SK-N-SH treated with all-trans-retinoic acid at 6 μM for 48 hours (cell line): ENCODE results near the gene SOS1.

Source experiments
- ATAC-seq: fragments of 200-7000 bp; cut with Tn5 transposase; 3 replicates; pipeline ENCODE4 v1.9.1; 2020; ENCODE audit warnings: mild to moderate bottlenecking, moderate library complexity
- ARNTL ChIP-seq: fragments of 450-650 bp; formaldehyde crosslinking; IDR thresholded peaks from 2 replicates; pipeline ENCODE4 v1.5.0; 2020; ENCODE audit warnings: low read depth, mild to moderate bottlenecking, moderate library complexity, borderline replicate concordance
- BACH2 ChIP-seq: fragments of 250-450 bp; sonication (Bioruptor Pico); IDR thresholded peaks from 2 replicates; pipeline ENCODE4 v1.9.0; 2021; ENCODE audit warnings: mild to moderate bottlenecking, borderline replicate concordance
- ESRRG ChIP-seq: fragments of 250-450 bp; sonication (Bioruptor Pico); IDR thresholded peaks from 2 replicates; pipeline ENCODE4 v1.6.1; 2021; ENCODE audit warnings: mild to moderate bottlenecking
- GLIS3 ChIP-seq: fragments of 250-450 bp; sonication (Bioruptor Pico); IDR thresholded peaks from 2 replicates; pipeline ENCODE4 v1.5.0; 2020; ENCODE audit warnings: mild to moderate bottlenecking, moderate library complexity
- ISL1 ChIP-seq: fragments of 250-450 bp; sonication (Bioruptor Pico); IDR thresholded peaks from 2 replicates; pipeline ENCODE4 v2.1.2; 2022; ENCODE audit warnings: mild to moderate bottlenecking, moderate library complexity
- OSR1 ChIP-seq: fragments of 250-450 bp; sonication (Bioruptor Pico); IDR thresholded peaks from 2 replicates; pipeline ENCODE4 v1.8.0; 2022; ENCODE audit warnings: moderate library complexity, mild to moderate bottlenecking, inconsistent platforms
- PPARA ChIP-seq: fragments of 250-450 bp; sonication (Bioruptor Pico); IDR thresholded peaks from 2 replicates; pipeline ENCODE4 v1.5.0; 2020; ENCODE audit warnings: mild to moderate bottlenecking, borderline replicate concordance
- RARB ChIP-seq: fragments of 250-450 bp; sonication (Bioruptor Pico); IDR thresholded peaks from 2 replicates; pipeline ENCODE4 v1.8.0; 2021; ENCODE audit warnings: mild to moderate bottlenecking, moderate library complexity
- SNAI2 ChIP-seq: fragments of 250-450 bp; sonication (Bioruptor Pico); IDR thresholded peaks from 2 replicates; pipeline ENCODE4 v1.5.0; 2020; ENCODE audit warnings: mild to moderate bottlenecking, moderate library complexity
- TCF4 ChIP-seq: fragments of 250-450 bp; sonication (Bioruptor Pico); IDR thresholded peaks from 2 replicates; pipeline ENCODE4 v1.8.0; 2021; ENCODE audit warnings: mild to moderate bottlenecking, moderate library complexity, borderline replicate concordance
- TOX ChIP-seq: fragments of 250-450 bp; sonication (Bioruptor Pico); IDR thresholded peaks from 2 replicates; pipeline ENCODE4 v1.8.0; 2021; ENCODE audit warnings: mild to moderate bottlenecking, moderate library complexity, borderline replicate concordance
- ZFP3 ChIP-seq: fragments of 250-450 bp; sonication (Bioruptor Pico); IDR thresholded peaks from 2 replicates; pipeline ENCODE4 v1.5.0; 2020; ENCODE audit warnings: mild to moderate bottlenecking, moderate library complexity
- ZFP30 ChIP-seq: fragments of 450-650 bp; formaldehyde crosslinking; IDR thresholded peaks from 2 replicates; pipeline ENCODE4 v1.5.0; 2022; ENCODE audit warnings: mild to moderate bottlenecking, moderate library complexity
- ZNF565 ChIP-seq: fragments of 450-650 bp; formaldehyde crosslinking; conservative IDR thresholded peaks from 2 replicates; pipeline ENCODE4 v1.5.0; 2020; ENCODE audit warnings: low read depth, mild to moderate bottlenecking, moderate library complexity
- ZNF70 ChIP-seq: fragments of 450-650 bp; formaldehyde crosslinking; IDR thresholded peaks from 2 replicates; pipeline ENCODE4 v1.5.0; 2020; ENCODE audit warnings: mild to moderate bottlenecking, moderate library complexity
- ZNF8 ChIP-seq: fragments of 450-650 bp; formaldehyde crosslinking; IDR thresholded peaks from 2 replicates; pipeline ENCODE4 v1.5.0; 2020; ENCODE audit warnings: mild to moderate bottlenecking, moderate library complexity
- TF ChIP-seq, protein P1 (sequence below): fragments of 250-450 bp; sonication (Bioruptor Pico); IDR thresholded peaks from 2 replicates; pipeline ENCODE4 v1.5.1; 2020; ENCODE audit warnings: low read depth, mild to moderate bottlenecking, moderate library complexity
- TF ChIP-seq, protein P2 (sequence below): fragments of 250-450 bp; sonication (Bioruptor Pico); IDR thresholded peaks from 2 replicates; pipeline ENCODE4 v1.8.0; 2021; ENCODE audit warnings: low read depth, mild to moderate bottlenecking, moderate library complexity, borderline replicate concordance
- TF ChIP-seq, protein P3 (sequence below): fragments of 250-450 bp; sonication (Bioruptor Pico); IDR thresholded peaks from 2 replicates; pipeline ENCODE4 v1.5.0; 2020; ENCODE audit warnings: mild to moderate bottlenecking, moderate library complexity
- TF ChIP-seq, protein P4 (sequence below): fragments of 250-450 bp; sonication (Bioruptor Pico); IDR thresholded peaks from 2 replicates; pipeline ENCODE4 v1.5.1; 2021; ENCODE audit warnings: mild to moderate bottlenecking, moderate library complexity
- TF ChIP-seq, protein P5 (sequence below): fragments of 250-450 bp; sonication (Bioruptor Pico); IDR thresholded peaks from 2 replicates; pipeline ENCODE4 v1.8.0; 2020; ENCODE audit warnings: mild to moderate bottlenecking, moderate library complexity, borderline replicate concordance

SOS1 gene

DNA sequence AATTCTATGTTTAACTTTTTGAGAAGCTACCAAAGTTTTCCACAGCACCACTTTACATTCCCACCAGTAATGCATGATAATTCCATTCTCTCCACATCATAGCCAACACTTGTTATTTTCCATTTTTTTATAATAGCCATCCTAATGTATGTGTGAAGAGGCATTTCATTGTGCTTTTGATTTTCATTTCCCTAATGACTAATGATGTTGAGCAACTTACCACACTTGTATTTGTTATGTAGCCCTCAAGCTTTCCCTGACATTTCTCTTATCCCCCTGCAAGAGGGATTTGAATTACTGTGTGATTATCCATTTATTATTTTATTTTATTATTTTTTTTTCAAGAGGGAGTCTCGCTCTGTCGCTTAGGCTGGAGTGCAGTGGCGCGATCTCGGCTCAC lies 23.6 kb upstream of the SOS1 start:
- TF ChIP-seq ZFP30 (CRISPR knock-in tag) (no peak), TOX (CRISPR knock-in tag) (no peak), GLIS3 (CRISPR knock-in tag) (no peak), OSR1 (CRISPR knock-in tag) (no peak), PPARA (no peak), ISL1 (CRISPR knock-in tag) (no peak), ZNF8 (CRISPR knock-in tag) (no peak), ZNF70 (CRISPR knock-in tag) (no peak), ZNF565 (CRISPR knock-in tag) (no peak)
- TF ChIP-seq, protein P1, sequence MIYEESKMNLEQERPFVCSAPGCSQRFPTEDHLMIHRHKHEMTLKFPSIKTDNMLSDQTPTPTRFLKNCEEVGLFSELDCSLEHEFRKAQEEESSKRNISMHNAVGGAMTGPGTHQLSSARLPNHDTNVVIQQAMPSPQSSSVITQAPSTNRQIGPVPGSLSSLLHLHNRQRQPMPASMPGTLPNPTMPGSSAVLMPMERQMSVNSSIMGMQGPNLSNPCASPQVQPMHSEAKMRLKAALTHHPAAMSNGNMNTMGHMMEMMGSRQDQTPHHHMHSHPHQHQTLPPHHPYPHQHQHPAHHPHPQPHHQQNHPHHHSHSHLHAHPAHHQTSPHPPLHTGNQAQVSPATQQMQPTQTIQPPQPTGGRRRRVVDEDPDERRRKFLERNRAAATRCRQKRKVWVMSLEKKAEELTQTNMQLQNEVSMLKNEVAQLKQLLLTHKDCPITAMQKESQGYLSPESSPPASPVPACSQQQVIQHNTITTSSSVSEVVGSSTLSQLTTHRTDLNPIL (CRISPR knock-in tag): no peak
- TF ChIP-seq, protein P2, sequence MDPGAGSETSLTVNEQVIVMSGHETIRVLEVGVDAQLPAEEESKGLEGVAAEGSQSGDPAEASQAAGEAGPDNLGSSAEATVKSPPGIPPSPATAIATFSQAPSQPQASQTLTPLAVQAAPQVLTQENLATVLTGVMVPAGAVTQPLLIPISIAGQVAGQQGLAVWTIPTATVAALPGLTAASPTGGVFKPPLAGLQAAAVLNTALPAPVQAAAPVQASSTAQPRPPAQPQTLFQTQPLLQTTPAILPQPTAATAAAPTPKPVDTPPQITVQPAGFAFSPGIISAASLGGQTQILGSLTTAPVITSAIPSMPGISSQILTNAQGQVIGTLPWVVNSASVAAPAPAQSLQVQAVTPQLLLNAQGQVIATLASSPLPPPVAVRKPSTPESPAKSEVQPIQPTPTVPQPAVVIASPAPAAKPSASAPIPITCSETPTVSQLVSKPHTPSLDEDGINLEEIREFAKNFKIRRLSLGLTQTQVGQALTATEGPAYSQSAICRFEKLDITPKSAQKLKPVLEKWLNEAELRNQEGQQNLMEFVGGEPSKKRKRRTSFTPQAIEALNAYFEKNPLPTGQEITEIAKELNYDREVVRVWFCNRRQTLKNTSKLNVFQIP (CRISPR knock-in tag): no peak
- TF ChIP-seq, protein P3, sequence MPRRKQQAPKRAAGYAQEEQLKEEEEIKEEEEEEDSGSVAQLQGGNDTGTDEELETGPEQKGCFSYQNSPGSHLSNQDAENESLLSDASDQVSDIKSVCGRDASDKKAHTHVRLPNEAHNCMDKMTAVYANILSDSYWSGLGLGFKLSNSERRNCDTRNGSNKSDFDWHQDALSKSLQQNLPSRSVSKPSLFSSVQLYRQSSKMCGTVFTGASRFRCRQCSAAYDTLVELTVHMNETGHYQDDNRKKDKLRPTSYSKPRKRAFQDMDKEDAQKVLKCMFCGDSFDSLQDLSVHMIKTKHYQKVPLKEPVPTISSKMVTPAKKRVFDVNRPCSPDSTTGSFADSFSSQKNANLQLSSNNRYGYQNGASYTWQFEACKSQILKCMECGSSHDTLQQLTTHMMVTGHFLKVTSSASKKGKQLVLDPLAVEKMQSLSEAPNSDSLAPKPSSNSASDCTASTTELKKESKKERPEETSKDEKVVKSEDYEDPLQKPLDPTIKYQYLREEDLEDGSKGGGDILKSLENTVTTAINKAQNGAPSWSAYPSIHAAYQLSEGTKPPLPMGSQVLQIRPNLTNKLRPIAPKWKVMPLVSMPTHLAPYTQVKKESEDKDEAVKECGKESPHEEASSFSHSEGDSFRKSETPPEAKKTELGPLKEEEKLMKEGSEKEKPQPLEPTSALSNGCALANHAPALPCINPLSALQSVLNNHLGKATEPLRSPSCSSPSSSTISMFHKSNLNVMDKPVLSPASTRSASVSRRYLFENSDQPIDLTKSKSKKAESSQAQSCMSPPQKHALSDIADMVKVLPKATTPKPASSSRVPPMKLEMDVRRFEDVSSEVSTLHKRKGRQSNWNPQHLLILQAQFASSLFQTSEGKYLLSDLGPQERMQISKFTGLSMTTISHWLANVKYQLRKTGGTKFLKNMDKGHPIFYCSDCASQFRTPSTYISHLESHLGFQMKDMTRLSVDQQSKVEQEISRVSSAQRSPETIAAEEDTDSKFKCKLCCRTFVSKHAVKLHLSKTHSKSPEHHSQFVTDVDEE (CRISPR knock-in tag): no peak
- TF ChIP-seq, protein P4, sequence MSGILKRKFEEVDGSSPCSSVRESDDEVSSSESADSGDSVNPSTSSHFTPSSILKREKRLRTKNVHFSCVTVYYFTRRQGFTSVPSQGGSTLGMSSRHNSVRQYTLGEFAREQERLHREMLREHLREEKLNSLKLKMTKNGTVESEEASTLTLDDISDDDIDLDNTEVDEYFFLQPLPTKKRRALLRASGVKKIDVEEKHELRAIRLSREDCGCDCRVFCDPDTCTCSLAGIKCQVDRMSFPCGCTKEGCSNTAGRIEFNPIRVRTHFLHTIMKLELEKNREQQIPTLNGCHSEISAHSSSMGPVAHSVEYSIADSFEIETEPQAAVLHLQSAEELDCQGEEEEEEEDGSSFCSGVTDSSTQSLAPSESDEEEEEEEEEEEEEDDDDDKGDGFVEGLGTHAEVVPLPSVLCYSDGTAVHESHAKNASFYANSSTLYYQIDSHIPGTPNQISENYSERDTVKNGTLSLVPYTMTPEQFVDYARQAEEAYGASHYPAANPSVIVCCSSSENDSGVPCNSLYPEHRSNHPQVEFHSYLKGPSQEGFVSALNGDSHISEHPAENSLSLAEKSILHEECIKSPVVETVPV (CRISPR knock-in tag): no peak
- ATAC-seq: no peak

- no peak for TF ChIP-seq TCF4 (CRISPR knock-in tag)
- no peak for ATAC-seq
Observed at GRCh38 chr2:39142904-39143605, 22.2 kb upstream of the SOS1 start.

DNA sequence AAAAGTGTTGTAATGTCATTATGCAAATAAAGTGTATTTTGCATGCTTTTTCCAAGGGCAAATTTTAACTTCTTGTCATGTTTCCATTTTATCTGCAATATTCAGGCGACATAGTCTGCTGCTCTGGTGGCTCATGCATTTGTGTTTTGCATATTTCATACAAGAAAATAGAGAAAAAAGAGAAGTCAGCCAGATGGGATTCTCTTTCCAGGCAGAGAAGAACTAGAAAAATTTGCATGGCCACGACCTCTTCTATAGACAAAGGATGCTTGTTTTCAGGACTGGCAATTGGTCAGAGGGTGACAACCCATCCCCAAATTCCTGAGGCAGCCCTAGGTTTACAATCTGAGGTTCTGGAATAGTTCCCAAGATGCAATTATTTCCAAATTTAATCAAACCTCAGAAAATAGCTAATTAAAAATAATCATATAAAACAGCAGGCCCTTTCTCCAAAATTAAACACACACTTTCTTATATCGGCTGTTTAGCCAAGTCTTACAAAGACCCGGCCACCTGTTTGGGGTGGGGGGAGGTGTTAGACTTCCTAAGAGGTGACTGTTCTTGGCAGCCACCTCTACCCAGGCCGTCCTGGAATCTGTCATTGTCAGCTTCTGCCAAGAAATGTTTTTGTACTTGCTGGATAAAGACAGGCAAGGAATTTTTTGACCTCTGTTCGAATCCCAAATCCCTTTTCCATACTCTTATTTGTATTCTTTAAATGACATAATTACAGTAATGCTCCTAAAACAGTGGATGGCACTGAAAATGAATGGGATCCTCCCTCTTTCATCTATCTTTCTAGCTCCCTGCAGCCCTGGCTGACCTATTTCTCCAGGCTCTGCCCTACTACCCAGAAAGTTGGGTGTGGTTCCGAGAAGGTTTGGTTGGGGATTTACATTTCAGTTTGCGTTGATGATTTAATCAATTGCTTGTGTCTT lies 20.8 kb upstream of the SOS1 start:
- peak; percentile 77 for ATAC-seq
- TF ChIP-seq ZNF8 (CRISPR knock-in tag): no peak
- no peak for TF ChIP-seq TOX (CRISPR knock-in tag)
- TF ChIP-seq OSR1 (CRISPR knock-in tag): no peak
- TF ChIP-seq, protein P3 (CRISPR knock-in tag): peak; percentile 42; the same call in 1 of the 2 replicates
- no peak for TF ChIP-seq RARB
- no peak for TF ChIP-seq GLIS3 (CRISPR knock-in tag)
- TF ChIP-seq SNAI2: peak; percentile 99
- TF ChIP-seq TCF4 (CRISPR knock-in tag): peak; percentile 83
- no peak for TF ChIP-seq ARNTL (CRISPR knock-in tag)
- no peak for TF ChIP-seq ESRRG (CRISPR knock-in tag)
- TF ChIP-seq, protein P5, sequence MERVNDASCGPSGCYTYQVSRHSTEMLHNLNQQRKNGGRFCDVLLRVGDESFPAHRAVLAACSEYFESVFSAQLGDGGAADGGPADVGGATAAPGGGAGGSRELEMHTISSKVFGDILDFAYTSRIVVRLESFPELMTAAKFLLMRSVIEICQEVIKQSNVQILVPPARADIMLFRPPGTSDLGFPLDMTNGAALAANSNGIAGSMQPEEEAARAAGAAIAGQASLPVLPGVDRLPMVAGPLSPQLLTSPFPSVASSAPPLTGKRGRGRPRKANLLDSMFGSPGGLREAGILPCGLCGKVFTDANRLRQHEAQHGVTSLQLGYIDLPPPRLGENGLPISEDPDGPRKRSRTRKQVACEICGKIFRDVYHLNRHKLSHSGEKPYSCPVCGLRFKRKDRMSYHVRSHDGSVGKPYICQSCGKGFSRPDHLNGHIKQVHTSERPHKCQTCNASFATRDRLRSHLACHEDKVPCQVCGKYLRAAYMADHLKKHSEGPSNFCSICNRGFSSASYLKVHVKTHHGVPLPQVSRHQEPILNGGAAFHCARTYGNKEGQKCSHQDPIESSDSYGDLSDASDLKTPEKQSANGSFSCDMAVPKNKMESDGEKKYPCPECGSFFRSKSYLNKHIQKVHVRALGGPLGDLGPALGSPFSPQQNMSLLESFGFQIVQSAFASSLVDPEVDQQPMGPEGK: 0 out of 2 replicates have a peak, but pooled peaks have one; percentile 34
- TF ChIP-seq, protein P2 (CRISPR knock-in tag): no peak
- TF ChIP-seq ZFP3 (CRISPR knock-in tag): no peak; the same call in 1 of the 2 replicates
- TF ChIP-seq BACH2 (CRISPR knock-in tag): no peak
- TF ChIP-seq ZFP30 (CRISPR knock-in tag): no peak
